HFFc6 (cell line): ENCODE data around the gene TAF1C. TPM values are rescaled to one million over a fixed set of nuclear protein-coding genes. Genes with fewer than 3 reads are reported as not detected.

Experiments
- DNase-seq: peaks from one replicate; pipeline ENCODE4 v3.0.0-alpha.2; 2018
- H3K27ac Mint-ChIP-seq: 2 replicates; pipeline ENCODE4 v1.8.0; 2020; ENCODE audit warnings: mild to moderate bottlenecking, mixed read lengths
- H3K27me3 Mint-ChIP-seq: 2 replicates; pipeline ENCODE4 v1.8.0; 2021; ENCODE audit warnings: mild to moderate bottlenecking, moderate library complexity, mixed read lengths; ENCODE audit not compliant: insufficient read depth
- H3K36me3 Mint-ChIP-seq: 2 replicates; pipeline ENCODE4 v1.8.0; 2021; ENCODE audit warnings: low read depth, mixed read lengths
- H3K4me1 Mint-ChIP-seq: 2 replicates; pipeline ENCODE4 v1.8.0; 2020; ENCODE audit warnings: low read depth, mixed read lengths
- H3K4me3 Mint-ChIP-seq: 2 replicates; pipeline ENCODE4 v1.8.0; 2020; ENCODE audit warnings: mild to moderate bottlenecking, moderate library complexity, mixed read lengths
- H3K9me3 Mint-ChIP-seq: 2 replicates; pipeline ENCODE4 v1.8.0; 2020; ENCODE audit warnings: mild to moderate bottlenecking, mixed read lengths
- CTCF ChIP-seq: fragments of 200-600 bp; sonication (generic); IDR thresholded peaks from 2 replicates; pipeline ENCODE4 v1.5.0; 2021; ENCODE audit warnings: antibody characterized with exemption, mild to moderate bottlenecking
- total RNA-seq, 6 experiments: library from RNA; stranded (reverse); fragmentation: NEBNext Ultra II Directional; extraction: Animal tissue kit (Norgen Biotek cat#: 25700); gene quantifications; 2 replicates in 1 of 6; 3 replicates in 5 of 6; pipeline ENCODE4 v1.2.3, GENCODE V29; 2021

Gene TAF1C
- total RNA-seq, 6 experiments from 2014 or later = 22.0 to 30.4 (median 25.7) TPM

GRCh38 chr16:84178892-84179611 lies 7.8 kb downstream of the TAF1C start:
- no peak overlapping the region for H3K27ac Mint-ChIP-seq
- H3K9me3 Mint-ChIP-seq = no peaks in the 10 kb centered on the region
- no peaks in the 10 kb centered on the region; the same call in 1 of the 2 replicates for H3K27me3 Mint-ChIP-seq
- H3K4me1 Mint-ChIP-seq = peaks cover 38% of the 10 kb centered on the region
- DNase-seq = no peak
- H3K36me3 Mint-ChIP-seq = peaks cover 7% of the 10 kb centered on the region; the same call in 1 of the 2 replicates
- H3K4me3 Mint-ChIP-seq = no peak overlapping the region
- no peak for TF ChIP-seq CTCF

- TF ChIP-seq CTCF = no peak
- Mint-ChIP-seq H3K4me3 (0 out of 2 replicates have a peak overlapping the region, but pooled peaks have one; percentile 9), H3K27ac (peak overlapping the region; percentile 53), H3K27me3 (no peaks in the 10 kb centered on the region; the same call in 1 of the 2 replicates), H3K36me3 (peaks cover 5% of the 10 kb centered on the region; the same call in 1 of the 2 replicates), H3K4me1 (peaks cover 38% of the 10 kb centered on the region), H3K9me3 (no peaks in the 10 kb centered on the region)
- no peak for DNase-seq
These were observed 8.6 kb downstream of the TAF1C start for GRCh38 chr16:84178146-84178765.

- no peak for TF ChIP-seq CTCF
- peak; percentile 36 for DNase-seq
- no peaks in the 10 kb centered on the region for H3K9me3 Mint-ChIP-seq
- peaks cover 2% of the 10 kb centered on the region for H3K27me3 Mint-ChIP-seq
- H3K4me3 Mint-ChIP-seq = peak overlapping the region; percentile 9; the same call in 1 of the 2 replicates
- H3K4me1 Mint-ChIP-seq = peaks cover 38% of the 10 kb centered on the region
- H3K27ac Mint-ChIP-seq = peak overlapping the region; percentile 53
- H3K36me3 Mint-ChIP-seq = no peaks in the 10 kb centered on the region
These were observed 9.2 kb downstream of the TAF1C start for GRCh38 chr16:84177741-84178073.

- Mint-ChIP-seq H3K27me3 (peaks cover 2% of the 10 kb centered on the region), H3K9me3 (no peaks in the 10 kb centered on the region), H3K4me3 (peak overlapping the region; percentile 9), H3K36me3 (no peaks in the 10 kb centered on the region), H3K4me1 (peaks cover 38% of the 10 kb centered on the region), H3K27ac (peak overlapping the region; percentile 53)
- no peak for TF ChIP-seq CTCF
- no peak for DNase-seq
These were observed 10.4 kb downstream of the TAF1C start for GRCh38 chr16:84176192-84177053.

- DNase-seq = peak; percentile 70
- Mint-ChIP-seq H3K27me3 (peaks cover 2% of the 10 kb centered on the region), H3K36me3 (no peaks in the 10 kb centered on the region), H3K9me3 (no peaks in the 10 kb centered on the region), H3K4me3 (no peak overlapping the region), H3K27ac (peak overlapping the region; percentile 53), H3K4me1 (peaks cover 38% of the 10 kb centered on the region)
- TF ChIP-seq CTCF = peak; percentile 87
These were observed 11.3 kb downstream of the TAF1C start for GRCh38 chr16:84175350-84176081.
